Skeletal muscle satellite cell (primary cell): ENCODE data around the gene MRGPRD.

Experiments used
- H3K27me3 ChIP-seq: 2 replicates; pipeline ENCODE4 v1.7.0; 2013; ENCODE audit warnings: low read length; ENCODE audit not compliant: control insufficient read depth, insufficient read depth
- H3K36me3 ChIP-seq: 2 replicates; pipeline ENCODE4 v1.7.0; 2013; ENCODE audit warnings: mild to moderate bottlenecking, control low read depth, low read length; ENCODE audit not compliant: insufficient read depth
- H3K4me1 ChIP-seq: 2 replicates; pipeline ENCODE4 v1.7.0; 2013; ENCODE audit warnings: low read length; ENCODE audit not compliant: control insufficient read depth, insufficient read depth
- H3K4me2 ChIP-seq: 2 replicates; pipeline ENCODE4 v1.7.0; 2013; ENCODE audit warnings: mild to moderate bottlenecking, low read length
- H3K4me3 ChIP-seq: 2 replicates; pipeline ENCODE4 v1.7.0; 2013; ENCODE audit warnings: low read length
- H3K9ac ChIP-seq: 2 replicates; pipeline ENCODE4 v1.7.0; 2013; ENCODE audit warnings: mild to moderate bottlenecking, low read depth, low read length, moderate library complexity
- H3K9me3 ChIP-seq: replicated peaks from 2 replicates; pipeline ENCODE4 v1.7.0; 2013; ENCODE audit warnings: mild to moderate bottlenecking, control low read depth, low read length

Gene MRGPRD

DNA sequence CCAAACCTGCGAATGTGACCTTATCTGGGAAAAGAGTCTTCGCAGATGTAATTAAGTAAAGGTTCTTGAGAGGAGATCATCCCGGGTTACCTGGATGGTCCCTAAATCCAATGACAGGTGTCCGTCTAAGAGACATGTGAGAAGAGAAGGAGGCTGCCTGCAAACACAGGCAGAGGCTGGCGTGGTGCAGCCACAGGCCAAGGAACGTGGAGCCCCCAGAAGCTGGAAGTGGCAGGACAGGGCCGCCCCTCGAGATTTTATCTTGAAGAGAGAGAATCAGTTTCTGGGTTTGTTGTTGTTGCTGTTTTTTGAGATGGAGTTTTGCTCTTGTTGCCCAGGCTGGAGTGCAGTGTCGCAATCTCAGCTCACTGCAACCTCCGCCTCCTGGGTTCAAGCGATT, 33.6 kb downstream of the MRGPRD start:
- Histone ChIP-seq H3K9me3 (no peaks in the 10 kb centered on the region), H3K4me1 (peaks cover 10% of the 10 kb centered on the region), H3K4me2 (no peak overlapping the region), H3K27me3 (peaks cover 6% of the 10 kb centered on the region), H3K9ac (no peak overlapping the region), H3K4me3 (no peak overlapping the region), H3K36me3 (no peaks in the 10 kb centered on the region)

GRCh38 chr11:68946416-68947090, 34.2 kb downstream of the MRGPRD start:
- Histone ChIP-seq H3K4me2 (no peak overlapping the region), H3K4me3 (no peak overlapping the region), H3K9me3 (no peaks in the 10 kb centered on the region), H3K9ac (peak overlapping the region; percentile 44), H3K36me3 (no peaks in the 10 kb centered on the region), H3K27me3 (peaks cover 6% of the 10 kb centered on the region), H3K4me1 (peaks cover 10% of the 10 kb centered on the region)

DNA sequence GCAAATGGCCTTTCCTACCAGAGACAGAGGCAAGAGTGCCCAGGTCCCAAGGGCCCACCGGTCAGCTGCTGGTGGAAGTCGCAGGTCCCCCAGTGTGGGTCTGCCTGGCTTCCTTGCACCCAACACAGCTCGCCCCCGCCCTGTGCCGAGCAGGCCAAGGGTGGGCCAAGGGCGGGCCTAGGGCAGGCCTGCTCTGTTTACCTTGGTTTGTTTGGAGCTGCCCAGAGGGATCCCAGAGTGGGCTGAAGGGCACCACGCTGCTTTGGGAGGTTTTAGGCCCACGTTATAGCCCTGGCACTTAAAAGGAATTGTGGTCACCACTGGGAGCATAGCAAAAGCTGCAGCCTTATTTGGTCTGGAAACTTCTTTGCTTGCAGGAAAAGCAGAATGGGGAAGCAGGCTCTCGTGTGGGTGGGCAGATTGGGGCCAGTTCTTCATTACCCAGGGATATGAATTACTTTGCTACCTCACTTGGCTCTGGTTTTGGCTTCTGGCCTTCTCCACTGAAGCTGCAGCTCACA, 38.0 kb downstream of the MRGPRD start:
- Histone ChIP-seq H3K4me1 (peaks cover 10% of the 10 kb centered on the region), H3K9me3 (no peaks in the 10 kb centered on the region), H3K36me3 (peaks cover 16% of the 10 kb centered on the region), H3K4me2 (no peak overlapping the region), H3K4me3 (no peak overlapping the region), H3K27me3 (peaks cover under 1% of the 10 kb centered on the region), H3K9ac (no peak overlapping the region)

DNA sequence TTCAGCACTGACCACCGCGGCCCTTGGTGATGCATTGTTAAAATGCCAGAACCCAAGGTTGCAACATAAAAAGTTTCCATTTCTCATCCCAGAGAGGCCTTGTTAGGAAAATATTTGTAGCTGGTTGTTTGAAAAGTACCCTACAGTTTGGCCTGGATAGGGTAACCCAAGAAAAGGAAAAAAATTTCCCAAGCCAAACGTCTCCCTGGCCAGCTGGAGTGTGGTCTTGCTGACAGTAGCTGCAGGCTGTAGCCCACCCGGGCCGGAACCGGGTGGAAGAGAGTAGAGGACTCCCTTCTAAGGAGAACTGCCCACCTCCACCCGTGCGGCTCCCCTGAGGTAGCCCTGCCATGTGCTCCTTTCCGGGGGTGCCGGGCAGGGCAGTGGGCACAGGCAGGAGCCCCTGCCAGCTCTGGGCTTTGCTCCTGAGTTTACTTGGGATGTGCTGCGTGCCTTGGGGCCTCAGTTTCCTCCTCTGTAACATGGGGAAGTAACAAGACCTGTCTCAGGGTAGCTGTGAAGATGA, 38.6 kb downstream of the MRGPRD start:
- Histone ChIP-seq H3K9ac (no peak overlapping the region), H3K4me3 (no peak overlapping the region), H3K27me3 (no peaks in the 10 kb centered on the region), H3K36me3 (peaks cover 20% of the 10 kb centered on the region), H3K4me2 (no peak overlapping the region), H3K9me3 (no peaks in the 10 kb centered on the region), H3K4me1 (peaks cover 10% of the 10 kb centered on the region)

GRCh38 chr11:68941324-68942094, 39.3 kb downstream of the MRGPRD start:
- no peaks in the 10 kb centered on the region for H3K9me3 ChIP-seq
- H3K27me3 ChIP-seq, result no peaks in the 10 kb centered on the region
- H3K4me3 ChIP-seq, result no peak overlapping the region
- H3K4me2 ChIP-seq, result no peak overlapping the region
- H3K9ac ChIP-seq, result no peak overlapping the region
- peaks cover 5% of the 10 kb centered on the region for H3K4me1 ChIP-seq
- H3K36me3 ChIP-seq, result peaks cover 23% of the 10 kb centered on the region

GRCh38 chr11:68940651-68941323, 40.0 kb downstream of the MRGPRD start:
- H3K4me3 ChIP-seq, result no peak overlapping the region
- H3K36me3 ChIP-seq, result peaks cover 30% of the 10 kb centered on the region
- no peaks in the 10 kb centered on the region for H3K9me3 ChIP-seq

GRCh38 chr11:68939583-68940555, 40.9 kb downstream of the MRGPRD start:
- H3K9me3 ChIP-seq, result no peaks in the 10 kb centered on the region
- H3K36me3 ChIP-seq, result peaks cover 37% of the 10 kb centered on the region
- H3K4me3 ChIP-seq, result no peak overlapping the region
- H3K9ac ChIP-seq, result no peak overlapping the region
- H3K4me1 ChIP-seq, result no peaks in the 10 kb centered on the region
- H3K4me2 ChIP-seq, result no peak overlapping the region
- no peaks in the 10 kb centered on the region for H3K27me3 ChIP-seq

More at GRCh38 chr11:68940651-68941323, 40.0 kb downstream of the MRGPRD start:
- no peaks in the 10 kb centered on the region for H3K27me3 ChIP-seq
- peaks cover 1% of the 10 kb centered on the region for H3K4me1 ChIP-seq
- H3K4me2 ChIP-seq, result no peak overlapping the region
- no peak overlapping the region for H3K9ac ChIP-seq

GRCh38 chr11:68938816-68939582, 41.8 kb downstream of the MRGPRD start:
- Histone ChIP-seq H3K4me1 (no peaks in the 10 kb centered on the region), H3K4me3 (no peak overlapping the region)

DNA sequence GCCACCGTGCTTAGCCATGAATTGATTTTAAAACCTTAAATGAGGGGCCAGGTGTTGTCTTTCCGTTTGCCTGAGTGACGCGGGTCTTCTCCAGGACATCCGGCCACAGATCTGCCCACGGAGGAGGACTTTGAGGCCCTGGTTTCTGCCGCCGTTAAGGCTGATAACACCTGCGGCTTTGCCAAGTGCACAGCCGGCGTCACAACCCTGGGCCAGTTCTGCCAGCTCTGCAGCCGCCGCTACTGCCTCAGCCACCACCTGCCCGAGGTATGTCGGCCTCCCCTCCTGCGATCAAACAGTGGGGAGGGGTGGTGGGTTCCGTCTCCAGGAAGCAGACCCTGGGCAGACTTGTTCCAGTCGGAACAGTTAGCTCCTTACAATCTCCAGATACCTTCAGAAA, 42.7 kb downstream of the MRGPRD start:
- peaks cover 43% of the 10 kb centered on the region for H3K36me3 ChIP-seq

More at GRCh38 chr11:68938816-68939582, 41.8 kb downstream of the MRGPRD start:
- peaks cover 40% of the 10 kb centered on the region for H3K36me3 ChIP-seq
- H3K9ac ChIP-seq, result no peak overlapping the region
- H3K27me3 ChIP-seq, result no peaks in the 10 kb centered on the region
- no peak overlapping the region for H3K4me2 ChIP-seq
- H3K9me3 ChIP-seq, result no peaks in the 10 kb centered on the region

More for the DNA sequence above, 42.7 kb downstream of the MRGPRD start:
- H3K27me3 ChIP-seq, result no peaks in the 10 kb centered on the region
- H3K9ac ChIP-seq, result no peak overlapping the region
- H3K4me3 ChIP-seq, result no peak overlapping the region
- no peak overlapping the region for H3K4me2 ChIP-seq
- no peaks in the 10 kb centered on the region for H3K4me1 ChIP-seq
- H3K9me3 ChIP-seq, result no peaks in the 10 kb centered on the region
